ENCODE results near the gene ATAT1. TPM values are rescaled to one million over a fixed set of nuclear protein-coding genes. Genes with fewer than 3 reads are reported as not detected.

The ATAT1 gene
- polyA plus RNA-seq, 1 of the 3 experiments (the other 2 are of a cell fraction), result 36.2 TPM

DNA sequence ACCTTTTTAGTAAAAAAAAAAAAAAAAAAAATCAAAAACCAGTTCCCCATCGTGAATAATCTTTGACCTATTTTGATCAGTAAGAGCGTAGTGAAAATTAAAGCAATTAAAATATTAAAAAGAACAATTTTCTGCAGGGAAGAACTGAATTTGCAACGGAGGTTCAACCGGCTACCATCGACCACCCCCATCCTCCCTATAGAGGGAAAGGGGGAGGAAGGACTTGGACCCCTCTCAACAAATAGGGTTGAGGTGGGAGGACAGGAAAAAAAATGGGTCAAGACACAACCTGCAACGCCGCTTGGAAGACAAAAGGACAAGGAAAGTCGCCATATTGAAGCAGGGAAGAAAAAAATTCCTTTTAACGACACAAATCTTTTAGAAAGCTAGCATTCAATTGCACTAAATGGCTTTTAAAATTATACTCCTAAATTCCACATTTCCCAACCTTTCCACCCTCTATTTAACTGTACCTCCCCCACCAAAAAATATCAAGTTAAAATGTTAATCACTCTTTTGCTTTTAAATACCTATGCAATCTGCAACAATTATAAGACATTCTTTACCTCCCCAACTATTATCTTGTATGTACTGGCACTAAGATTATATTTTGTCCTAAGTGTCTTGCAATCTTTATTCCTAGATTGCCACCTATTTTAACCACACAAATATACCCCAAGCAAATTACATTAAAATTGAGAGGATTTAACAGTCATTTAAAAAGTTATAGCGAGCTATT lies 11.3 kb upstream of the ATAT1 start:
- H3K27ac ChIP-seq (ENCODE audit: low read depth in 2 of 2, low read length in 1 of 2), result peak overlapping the region; percentile 96 to 98
- H3K27me3 ChIP-seq (ENCODE audit: insufficient read depth), result no peaks in the 10 kb centered on the region
- peaks cover 48% of the 10 kb centered on the region for H3F3A ChIP-seq (replicated peaks; ENCODE audit: insufficient read depth)
- 2% methylated on average over 10 of the region's 10 CpGs for WGBS (ENCODE audit: low lambda C conversion rate)
- DNase-seq, result no peak
- peaks cover 23 to 32% of the 10 kb centered on the region in 2 experiments for H3K4me1 ChIP-seq (ENCODE audit: control insufficient read depth in 1 of 2, insufficient read depth in 2 of 2, low read depth in 1 of 2, low read length in 1 of 2)
- H3K4me3 ChIP-seq (ENCODE audit: low read depth in 2 of 2, low read length in 1 of 2), result peak overlapping the region; percentile 78 to 94
- peaks cover 28 to 41% of the 10 kb centered on the region in 2 experiments for H3K36me3 ChIP-seq (replicated peaks in 1 of 2; ENCODE audit: control insufficient read depth in 1 of 2, insufficient read depth in 2 of 2, low read length in 1 of 2)
- H3K4me2 ChIP-seq, result peak overlapping the region; percentile 85
- peaks cover 76% of the 10 kb centered on the region for H3K79me2 ChIP-seq (ENCODE audit: insufficient read depth)
- H4K20me1 ChIP-seq (ENCODE audit: insufficient read depth), result peaks cover 16% of the 10 kb centered on the region
- H3K9me2 ChIP-seq, result no peaks in the 10 kb centered on the region
- TF ChIP-seq FOXJ3 (CRISPR knock-in tag; IDR thresholded peaks at IDR 0.05) (no peak), FOXM1 (IDR thresholded peaks at IDR 0.05; ENCODE audit: low read depth) (0 out of 2 replicates have a peak, but pooled peaks have one; percentile 41), TAF1 (IDR thresholded peaks at IDR 0.05; ENCODE audit: borderline replicate concordance, low read depth, low read length) (0 out of 2 replicates have a peak, but pooled peaks have one; percentile 22), SIN3A (IDR thresholded peaks at IDR 0.05; ENCODE audit: borderline replicate concordance, low read depth, low read length) (peak; percentile 47; the same call in 1 of the 2 replicates), RAD21 (IDR thresholded peaks at IDR 0.05; ENCODE audit: low read length) (no peak), MXI1 (IDR thresholded peaks at IDR 0.05; ENCODE audit: low read depth, low read length) (0 out of 2 replicates have a peak, but pooled peaks have one; percentile 17), CHD2 (IDR thresholded peaks at IDR 0.05; ENCODE audit: low read length, partially characterized antibody) (peak; percentile 8), POLR2AphosphoS5 (IDR thresholded peaks at IDR 0.05; ENCODE audit: low read depth, low read length) (peak; percentile 93)
- TF ChIP-seq, protein P1, sequence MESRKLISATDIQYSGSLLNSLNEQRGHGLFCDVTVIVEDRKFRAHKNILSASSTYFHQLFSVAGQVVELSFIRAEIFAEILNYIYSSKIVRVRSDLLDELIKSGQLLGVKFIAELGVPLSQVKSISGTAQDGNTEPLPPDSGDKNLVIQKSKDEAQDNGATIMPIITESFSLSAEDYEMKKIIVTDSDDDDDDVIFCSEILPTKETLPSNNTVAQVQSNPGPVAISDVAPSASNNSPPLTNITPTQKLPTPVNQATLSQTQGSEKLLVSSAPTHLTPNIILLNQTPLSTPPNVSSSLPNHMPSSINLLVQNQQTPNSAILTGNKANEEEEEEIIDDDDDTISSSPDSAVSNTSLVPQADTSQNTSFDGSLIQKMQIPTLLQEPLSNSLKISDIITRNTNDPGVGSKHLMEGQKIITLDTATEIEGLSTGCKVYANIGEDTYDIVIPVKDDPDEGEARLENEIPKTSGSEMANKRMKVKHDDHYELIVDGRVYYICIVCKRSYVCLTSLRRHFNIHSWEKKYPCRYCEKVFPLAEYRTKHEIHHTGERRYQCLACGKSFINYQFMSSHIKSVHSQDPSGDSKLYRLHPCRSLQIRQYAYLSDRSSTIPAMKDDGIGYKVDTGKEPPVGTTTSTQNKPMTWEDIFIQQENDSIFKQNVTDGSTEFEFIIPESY (IDR thresholded peaks at IDR 0.05; ENCODE audit: borderline replicate concordance, low read depth), result peak; percentile 26; the same call in 1 of the 2 replicates
- ChIA-PET CTCF (interaction anchor here (0.6 to 3.8 kb wide), 5 partner anchors 10 to 108 kb away, joined by 3 to 33 read pairs (median 7); no protein-coding TSS in a partner anchor), POLR2A (interaction anchor here (0.5 to 4.7 kb wide), 24 partner anchors 9 to 926 kb away, joined by 3 to 32 read pairs (median 4); partner anchors contain the start of genes ABCF1, ATAT1, C6orf136 and DDX39B)
- no peaks in the 10 kb centered on the region for H3K9me3 ChIP-seq
- no peak overlapping the region for H2AFZ ChIP-seq (ENCODE audit: low read depth)
- H3K9ac ChIP-seq, result peak overlapping the region; percentile 99

- H3F3A ChIP-seq (replicated peaks; ENCODE audit: insufficient read depth), result peaks cover 48% of the 10 kb centered on the region
- peak overlapping the region; percentile 85 for H3K4me2 ChIP-seq
- H3K9me2 ChIP-seq, result no peaks in the 10 kb centered on the region
- H3K9ac ChIP-seq, result peak overlapping the region; percentile 99
- H4K20me1 ChIP-seq (ENCODE audit: insufficient read depth), result peaks cover 16% of the 10 kb centered on the region
- peaks cover 23 to 32% of the 10 kb centered on the region in 2 experiments for H3K4me1 ChIP-seq (ENCODE audit: control insufficient read depth in 1 of 2, insufficient read depth in 2 of 2, low read depth in 1 of 2, low read length in 1 of 2)
- peak overlapping the region; percentile 96 to 98 for H3K27ac ChIP-seq (ENCODE audit: low read depth in 2 of 2, low read length in 1 of 2)
- H2AFZ ChIP-seq (ENCODE audit: low read depth), result no peak overlapping the region
- peaks cover 31 to 42% of the 10 kb centered on the region in 2 experiments for H3K36me3 ChIP-seq (replicated peaks in 1 of 2; ENCODE audit: control insufficient read depth in 1 of 2, insufficient read depth in 2 of 2, low read length in 1 of 2)
- CTCF ChIA-PET, result interaction anchor here (0.6 to 1.7 kb wide), 2 partner anchors 71 to 107 kb away, joined by 3 to 7 read pairs; no protein-coding TSS in a partner anchor
- H3K9me3 ChIP-seq, result no peaks in the 10 kb centered on the region
- under 1% methylated on average over 10 of the region's 10 CpGs for WGBS (ENCODE audit: low lambda C conversion rate)
- peaks cover 82% of the 10 kb centered on the region for H3K79me2 ChIP-seq (ENCODE audit: insufficient read depth)
- H3K4me3 ChIP-seq (ENCODE audit: low read depth in 2 of 2, low read length in 1 of 2), result peak overlapping the region; percentile 78 to 94
- DNase-seq, result no peak
- TF ChIP-seq TAF1 (IDR thresholded peaks at IDR 0.05; ENCODE audit: borderline replicate concordance, low read depth, low read length), result peak; percentile 32; the same call in 1 of the 2 replicates
- no peak for TF ChIP-seq ELF1 (IDR thresholded peaks at IDR 0.05)
- TF ChIP-seq JUND (IDR thresholded peaks at IDR 0.05), result 0 out of 2 replicates have a peak, but pooled peaks have one; percentile 2
- peak; percentile 67 for TF ChIP-seq POLR2AphosphoS5 (IDR thresholded peaks at IDR 0.05; ENCODE audit: low read depth, low read length)
- POLR2A ChIA-PET, result interaction anchor here (1.0 to 4.7 kb wide), 11 partner anchors 10 to 925 kb away, joined by 3 to 32 read pairs (median 5); partner anchors contain the start of genes ABCF1, ATAT1, DDX39B and DHX16
- H3K27me3 ChIP-seq (ENCODE audit: insufficient read depth), result no peaks in the 10 kb centered on the region
Measured at GRCh38 chr6:30615958-30616810, 10.5 kb upstream of the ATAT1 start.

Data from SK-N-SH (cell line).